GM21717 (cell line): ENCODE results near the gene PDYN.

Experiments used
- ATAC-seq: cut with Tn5 transposase; IDR thresholded peaks from one replicate; pipeline ENCODE4 v1.9.1; 2021; ENCODE audit warnings: mild to moderate bottlenecking, moderate library complexity; ENCODE audit not compliant: unreplicated experiment

PDYN gene

GRCh38 chr20:1952737-1953530, 40.9 kb downstream of the PDYN start:
- peak; percentile 59 for ATAC-seq

- no peak for ATAC-seq
These were observed 42.3 kb downstream of the PDYN start for GRCh38 chr20:1951436-1952115.

- no peak for ATAC-seq
These were observed 43.0 kb downstream of the PDYN start for GRCh38 chr20:1950836-1951235.

- ATAC-seq: no peak
These were observed 44.3 kb downstream of the PDYN start for GRCh38 chr20:1949347-1950100.

GRCh38 chr20:1947535-1947846, 46.4 kb downstream of the PDYN start:
- ATAC-seq: no peak

GRCh38 chr20:1946762-1947534, 46.9 kb downstream of the PDYN start:
- no peak for ATAC-seq

GRCh38 chr20:1946442-1946761, 47.5 kb downstream of the PDYN start:
- no peak for ATAC-seq

- ATAC-seq: no peak
These were observed 48.2 kb downstream of the PDYN start for GRCh38 chr20:1945660-1946059.

- ATAC-seq: no peak
These were observed 48.7 kb downstream of the PDYN start for GRCh38 chr20:1945134-1945618.

- ATAC-seq: no peak
These were observed 49.3 kb downstream of the PDYN start for GRCh38 chr20:1944345-1945091.

- ATAC-seq: no peak
These were observed 50.4 kb downstream of the PDYN start for GRCh38 chr20:1943275-1944002.

GRCh38 chr20:1942486-1943274, 51.2 kb downstream of the PDYN start:
- no peak for ATAC-seq

- ATAC-seq: no peak
These were observed 51.8 kb downstream of the PDYN start for GRCh38 chr20:1942061-1942460.

GRCh38 chr20:1941226-1941625, 52.6 kb downstream of the PDYN start:
- ATAC-seq: no peak

- ATAC-seq: no peak
These were observed 53.3 kb downstream of the PDYN start for GRCh38 chr20:1940581-1940980.

- no peak for ATAC-seq
These were observed 54.6 kb downstream of the PDYN start for GRCh38 chr20:1939270-1939595.

- ATAC-seq: no peak
These were observed 55.2 kb downstream of the PDYN start for GRCh38 chr20:1938464-1939269.

GRCh38 chr20:1937316-1937976, 56.4 kb downstream of the PDYN start:
- no peak for ATAC-seq
